GM12872 (cell line): ENCODE results near the gene UPP1.

Experiments
- CTCF ChIP-seq: IDR thresholded peaks from 3 replicates; pipeline ENCODE4 v1.5.1; 2011; ENCODE audit warnings: low read depth, mild to moderate bottlenecking, low read length, moderate library complexity; ENCODE audit not compliant: insufficient read depth

The UPP1 gene

GRCh38 chr7:48048113-48048512 lies 41.0 kb upstream of the UPP1 start:
- TF ChIP-seq CTCF = no peak

- TF ChIP-seq CTCF = no peak
Observed at GRCh38 chr7:48049850-48050249, 39.2 kb upstream of the UPP1 start.

- no peak for TF ChIP-seq CTCF
Observed at GRCh38 chr7:48052748-48053147, 36.3 kb upstream of the UPP1 start.

- no peak for TF ChIP-seq CTCF
Observed at GRCh38 chr7:48053736-48054135, 35.3 kb upstream of the UPP1 start.

GRCh38 chr7:48058990-48059389 lies 30.1 kb upstream of the UPP1 start:
- no peak for TF ChIP-seq CTCF

- no peak for TF ChIP-seq CTCF
Observed at GRCh38 chr7:48059706-48060105, 29.4 kb upstream of the UPP1 start.

- TF ChIP-seq CTCF = no peak
Observed at GRCh38 chr7:48063985-48064384, 25.1 kb upstream of the UPP1 start.

GRCh38 chr7:48067475-48067874 lies 21.6 kb upstream of the UPP1 start:
- no peak for TF ChIP-seq CTCF
